ENCODE data around the gene BMP8A.
"Not testable (repeated sequence)": the region's sequence is repeated elsewhere in the genome, so short reads cannot be mapped to it uniquely, and the experiment has no call there.

The BMP8A gene

DNA sequence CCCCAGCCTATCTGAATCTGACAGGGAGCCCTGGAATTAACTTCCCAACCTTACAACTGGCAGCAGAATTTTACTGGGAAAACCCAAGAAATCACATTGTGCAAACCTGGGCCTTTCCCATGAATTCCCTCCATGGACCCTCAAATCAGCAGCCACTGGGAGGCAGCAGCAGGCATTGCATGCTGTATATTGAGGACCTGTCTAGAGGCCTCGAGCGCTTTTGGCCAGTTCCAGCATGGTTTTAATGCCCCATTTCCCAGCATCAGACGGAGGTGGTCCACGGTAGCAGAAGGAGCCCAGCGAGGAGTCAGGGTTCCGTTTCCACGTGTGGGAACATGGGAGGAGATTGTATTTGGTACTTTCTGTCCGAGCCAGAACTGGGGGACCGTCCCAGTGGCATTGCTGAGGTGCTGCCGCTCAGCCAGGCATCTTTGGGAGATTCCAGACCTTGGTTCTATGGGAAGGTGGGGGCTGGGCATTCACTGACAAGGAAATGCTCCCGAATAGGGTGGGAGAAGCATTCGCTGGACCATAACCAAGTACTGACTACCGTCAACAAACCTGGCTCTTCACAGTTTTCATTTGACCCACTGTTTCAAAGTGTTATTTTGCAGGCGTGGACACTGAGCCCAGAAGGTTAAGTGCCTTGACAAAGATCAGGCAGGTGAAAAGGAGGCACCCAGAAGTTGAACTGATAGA is 15.9 kb downstream of the BMP8A start:
- Histone ChIP-seq H3K4me3 (ENCODE audit: extremely low read depth, insufficient read depth, low read length, poor library complexity, severe bottlenecking) (no peak overlapping the region), H3K4me1 (ENCODE audit: control insufficient read depth, insufficient read depth, low read length, poor library complexity, severe bottlenecking) (peaks cover 3% of the 10 kb centered on the region), H3K27ac (ENCODE audit: low read depth, low read length, severe bottlenecking) (no peak overlapping the region), H3K36me3 (ENCODE audit: control insufficient read depth, insufficient read depth, low read length) (no peaks in the 10 kb centered on the region), H3K9me3 (ENCODE audit: control insufficient read depth, low read length) (no peaks in the 10 kb centered on the region)
- WGBS, 2 experiments (ENCODE audit: insufficient coverage in 2 of 2), result 71% methylated on average over 11 to 13 of the region's 14 CpGs

DNA sequence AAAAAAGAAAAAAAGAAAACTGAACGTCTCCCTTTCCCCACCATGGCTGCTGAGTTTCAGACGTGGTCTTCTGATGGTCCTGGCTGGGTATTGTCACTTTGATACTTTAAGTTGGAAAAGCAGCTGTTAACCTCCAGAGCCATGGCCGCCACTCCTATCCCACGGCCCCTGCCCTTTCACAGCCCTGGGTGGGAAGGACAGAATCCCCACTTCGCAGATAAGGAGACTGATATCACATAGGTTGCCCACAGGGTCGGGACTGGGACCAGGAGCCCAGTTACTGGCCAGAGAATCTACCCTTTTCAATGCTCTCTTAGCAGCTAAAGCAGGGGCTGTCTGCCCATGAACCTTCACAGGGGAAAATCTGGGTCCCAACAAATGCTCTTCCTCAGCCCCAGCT is 16.8 kb downstream of the BMP8A start:
- Histone ChIP-seq H3K27ac (ENCODE audit: low read depth, low read length, severe bottlenecking) (no peak overlapping the region), H3K4me1 (ENCODE audit: control insufficient read depth, insufficient read depth, low read length, poor library complexity, severe bottlenecking) (peaks cover 3% of the 10 kb centered on the region), H3K36me3 (ENCODE audit: control insufficient read depth, insufficient read depth, low read length) (no peaks in the 10 kb centered on the region), H3K4me3 (ENCODE audit: extremely low read depth, insufficient read depth, low read length, poor library complexity, severe bottlenecking) (no peak overlapping the region), H3K9me3 (ENCODE audit: control insufficient read depth, low read length) (no peaks in the 10 kb centered on the region)
- WGBS, 2 experiments (ENCODE audit: insufficient coverage in 2 of 2), result 67 to 94% methylated on average over 1 to 3 of the region's 6 CpGs

GRCh38 chr1:39508857-39509305 is 17.4 kb downstream of the BMP8A start:
- no peaks in the 10 kb centered on the region for H3K9me3 ChIP-seq (ENCODE audit: control insufficient read depth, low read length)
- H3K4me1 ChIP-seq (ENCODE audit: control insufficient read depth, insufficient read depth, low read length, poor library complexity, severe bottlenecking), result peaks cover 3% of the 10 kb centered on the region
- H3K4me3 ChIP-seq (ENCODE audit: extremely low read depth, insufficient read depth, low read length, poor library complexity, severe bottlenecking), result no peak overlapping the region
- no peaks in the 10 kb centered on the region for H3K36me3 ChIP-seq (ENCODE audit: control insufficient read depth, insufficient read depth, low read length)
- no peak overlapping the region for H3K27ac ChIP-seq (ENCODE audit: low read depth, low read length, severe bottlenecking)
- WGBS, 2 experiments (ENCODE audit: insufficient coverage in 2 of 2), result 88 to 91% methylated on average over 7 to 11 of the region's 11 CpGs

GRCh38 chr1:39509360-39510009 is 18.0 kb downstream of the BMP8A start:
- no peaks in the 10 kb centered on the region for H3K9me3 ChIP-seq (ENCODE audit: control insufficient read depth, low read length)
- no peaks in the 10 kb centered on the region for H3K36me3 ChIP-seq (ENCODE audit: control insufficient read depth, insufficient read depth, low read length)
- WGBS, 2 experiments (ENCODE audit: insufficient coverage in 2 of 2), result 91 to 93% methylated on average over 6 to 17 of the region's 22 CpGs
- H3K27ac ChIP-seq (ENCODE audit: low read depth, low read length, severe bottlenecking), result no peak overlapping the region
- H3K4me3 ChIP-seq (ENCODE audit: extremely low read depth, insufficient read depth, low read length, poor library complexity, severe bottlenecking), result no peak overlapping the region
- peaks cover 3% of the 10 kb centered on the region for H3K4me1 ChIP-seq (ENCODE audit: control insufficient read depth, insufficient read depth, low read length, poor library complexity, severe bottlenecking)

DNA sequence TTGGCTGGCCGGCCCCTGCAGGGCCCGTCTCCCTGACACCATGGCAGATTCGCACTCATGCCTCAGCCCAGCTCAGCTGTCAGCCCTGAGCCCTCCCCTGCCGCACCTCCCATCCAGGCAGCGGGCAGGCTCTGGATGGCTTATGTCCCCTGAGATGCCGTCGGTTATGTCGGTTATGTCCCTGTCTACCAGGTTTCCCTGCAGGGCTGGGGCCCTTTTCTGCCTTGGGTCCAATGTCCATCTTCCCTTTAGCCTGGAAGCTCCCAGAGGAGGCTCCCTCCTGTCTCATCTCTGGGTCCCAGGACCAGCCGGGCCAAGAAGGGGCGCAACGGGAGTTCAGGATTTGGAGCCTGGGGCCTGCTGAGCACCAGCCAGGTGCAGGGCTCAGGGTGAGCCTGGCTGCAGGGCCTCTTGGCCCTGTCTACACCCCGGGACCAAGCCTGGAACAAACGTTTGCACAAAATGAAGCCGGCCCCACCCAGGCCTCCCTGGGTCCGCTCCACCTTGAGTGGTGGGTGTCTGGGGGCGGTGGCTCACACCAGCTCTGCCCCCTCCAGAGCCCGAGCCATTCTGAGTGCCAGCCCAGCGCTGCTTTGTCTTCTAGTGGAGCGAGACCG is 19.2 kb downstream of the BMP8A start:
- not testable (repeated sequence) for H3K27ac ChIP-seq (ENCODE audit: low read depth, low read length, severe bottlenecking); H3K9me3 ChIP-seq (ENCODE audit: control insufficient read depth, low read length); H3K4me1 ChIP-seq (ENCODE audit: control insufficient read depth, insufficient read depth, low read length, poor library complexity, severe bottlenecking); H3K4me3 ChIP-seq (ENCODE audit: extremely low read depth, insufficient read depth, low read length, poor library complexity, severe bottlenecking); H3K36me3 ChIP-seq (ENCODE audit: control insufficient read depth, insufficient read depth, low read length)
- WGBS, 2 experiments (ENCODE audit: insufficient coverage in 2 of 2), result 95 to 96% methylated on average over 9 to 12 of the region's 20 CpGs

- no CpG with 5 or more reads among the region's 13 CpGs for WGBS, 2 experiments (ENCODE audit: insufficient coverage in 2 of 2)
- H3K4me1 ChIP-seq (ENCODE audit: control insufficient read depth, insufficient read depth, low read length, poor library complexity, severe bottlenecking); H3K27ac ChIP-seq (ENCODE audit: low read depth, low read length, severe bottlenecking); H3K9me3 ChIP-seq (ENCODE audit: control insufficient read depth, low read length); H3K4me3 ChIP-seq (ENCODE audit: extremely low read depth, insufficient read depth, low read length, poor library complexity, severe bottlenecking); H3K36me3 ChIP-seq (ENCODE audit: control insufficient read depth, insufficient read depth, low read length): not testable (repeated sequence)
Measured at GRCh38 chr1:39511477-39511876, 20.0 kb downstream of the BMP8A start.

DNA sequence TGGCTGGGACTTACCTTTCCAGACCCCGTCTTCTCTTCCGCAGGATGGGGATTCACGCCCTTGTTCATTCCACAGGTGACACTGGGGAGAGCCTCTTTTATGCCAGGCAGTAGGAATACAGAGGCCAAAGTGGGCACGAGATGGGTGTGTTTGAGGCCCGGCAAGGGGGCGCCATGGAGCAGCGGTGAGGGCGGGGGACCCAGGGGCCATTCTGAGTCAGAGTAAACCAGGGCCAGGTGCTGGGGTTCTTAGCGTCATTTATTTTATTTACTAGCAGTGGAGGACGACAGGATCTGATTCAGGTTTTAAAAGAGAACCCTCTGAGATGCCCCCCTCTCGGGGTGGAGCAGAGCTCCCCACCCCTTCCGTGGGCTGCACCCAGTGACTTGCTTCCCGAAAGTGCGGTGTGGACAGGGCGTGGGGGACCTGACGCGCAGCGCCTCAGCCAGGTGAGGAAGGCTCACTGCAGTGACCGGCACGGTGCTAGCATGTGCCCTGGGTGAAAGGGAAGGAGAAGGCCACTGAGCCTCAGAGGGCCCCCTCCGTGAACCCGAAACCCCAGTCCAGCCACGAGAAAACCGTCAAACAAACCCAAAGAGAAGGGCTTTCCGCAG is 20.9 kb downstream of the BMP8A start:
- WGBS, 2 experiments (ENCODE audit: insufficient coverage in 2 of 2), result no CpG with 5 or more reads among the region's 25 CpGs
- not testable (repeated sequence) for H3K27ac ChIP-seq (ENCODE audit: low read depth, low read length, severe bottlenecking); H3K4me3 ChIP-seq (ENCODE audit: extremely low read depth, insufficient read depth, low read length, poor library complexity, severe bottlenecking); H3K4me1 ChIP-seq (ENCODE audit: control insufficient read depth, insufficient read depth, low read length, poor library complexity, severe bottlenecking); H3K36me3 ChIP-seq (ENCODE audit: control insufficient read depth, insufficient read depth, low read length); H3K9me3 ChIP-seq (ENCODE audit: control insufficient read depth, low read length)

GRCh38 chr1:39514710-39515124 is 23.3 kb downstream of the BMP8A start:
- 20% methylated on average over 1 of the region's 46 CpGs; no CpG with 5 or more reads in 1 of the 2 experiments for WGBS, 2 experiments (ENCODE audit: insufficient coverage in 2 of 2)
- H3K9me3 ChIP-seq (ENCODE audit: control insufficient read depth, low read length); H3K4me1 ChIP-seq (ENCODE audit: control insufficient read depth, insufficient read depth, low read length, poor library complexity, severe bottlenecking); H3K36me3 ChIP-seq (ENCODE audit: control insufficient read depth, insufficient read depth, low read length); H3K27ac ChIP-seq (ENCODE audit: low read depth, low read length, severe bottlenecking): not testable (repeated sequence)
- peak overlapping the region; percentile 11 for H3K4me3 ChIP-seq (ENCODE audit: extremely low read depth, insufficient read depth, low read length, poor library complexity, severe bottlenecking)

DNA sequence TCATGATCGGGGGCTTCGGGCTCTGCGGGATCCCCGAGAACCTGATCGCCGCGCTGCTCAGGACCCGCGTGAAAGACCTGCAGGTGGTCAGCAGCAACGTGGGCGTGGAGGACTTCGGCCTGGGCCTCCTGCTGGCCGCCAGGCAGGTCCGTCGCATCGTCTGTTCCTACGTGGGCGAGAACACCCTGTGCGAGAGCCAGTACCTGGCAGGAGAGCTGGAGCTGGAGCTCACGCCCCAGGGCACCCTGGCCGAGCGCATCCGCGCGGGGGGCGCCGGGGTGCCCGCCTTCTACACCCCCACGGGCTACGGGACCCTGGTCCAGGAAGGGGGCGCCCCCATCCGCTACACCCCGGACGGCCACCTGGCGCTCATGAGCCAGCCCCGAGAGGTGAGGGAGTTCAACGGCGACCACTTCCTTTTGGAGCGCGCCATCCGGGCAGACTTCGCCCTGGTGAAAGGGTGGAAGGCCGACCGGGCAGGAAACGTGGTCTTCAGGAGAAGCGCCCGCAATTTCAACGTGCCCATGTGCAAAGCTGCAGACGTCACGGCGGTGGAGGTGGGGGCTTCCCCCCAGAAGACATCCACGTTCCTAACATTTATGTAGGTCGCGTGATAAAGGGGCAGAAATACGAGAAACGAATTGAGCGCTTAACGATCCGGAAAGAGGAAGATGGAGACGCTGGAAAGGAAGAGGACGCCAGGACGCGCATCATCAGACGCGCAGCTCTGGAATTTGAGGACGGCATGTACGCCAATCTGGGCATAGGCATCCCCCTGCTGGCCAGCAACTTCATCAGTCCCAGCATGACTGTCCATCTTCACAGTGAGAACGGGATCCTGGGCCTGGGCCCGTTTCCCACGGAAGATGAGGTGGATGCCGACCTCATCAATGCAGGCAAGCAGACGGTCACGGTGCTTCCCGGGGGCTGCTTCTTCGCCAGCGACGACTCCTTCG is 24.0 kb downstream of the BMP8A start:
- not testable (repeated sequence) for H3K36me3 ChIP-seq (ENCODE audit: control insufficient read depth, insufficient read depth, low read length); H3K9me3 ChIP-seq (ENCODE audit: control insufficient read depth, low read length); H3K4me3 ChIP-seq (ENCODE audit: extremely low read depth, insufficient read depth, low read length, poor library complexity, severe bottlenecking); H3K4me1 ChIP-seq (ENCODE audit: control insufficient read depth, insufficient read depth, low read length, poor library complexity, severe bottlenecking); H3K27ac ChIP-seq (ENCODE audit: low read depth, low read length, severe bottlenecking)
- 72 to 90% methylated on average over 4 to 14 of the region's 78 CpGs for WGBS, 2 experiments (ENCODE audit: insufficient coverage in 2 of 2)

DNA sequence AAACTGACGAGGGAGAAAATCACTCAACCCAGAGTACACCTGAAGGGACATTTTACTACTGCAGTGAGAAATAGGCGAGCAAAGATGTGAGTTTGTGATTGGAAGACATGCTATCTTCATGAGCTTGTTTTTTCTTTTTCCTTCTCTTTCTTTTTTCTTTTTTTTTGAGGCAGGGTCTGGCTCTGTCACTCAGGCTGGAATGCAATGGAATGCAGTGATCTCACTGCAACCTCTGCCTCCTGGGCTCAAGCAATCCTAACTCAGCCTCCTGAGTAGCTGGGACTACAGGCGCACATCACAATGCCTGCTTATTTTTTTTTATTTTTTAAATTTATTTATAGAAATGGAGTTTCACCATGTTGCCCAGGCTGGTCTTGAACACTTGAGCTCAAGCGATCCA is 25.4 kb downstream of the BMP8A start:
- H3K4me3 ChIP-seq (ENCODE audit: extremely low read depth, insufficient read depth, low read length, poor library complexity, severe bottlenecking); H3K4me1 ChIP-seq (ENCODE audit: control insufficient read depth, insufficient read depth, low read length, poor library complexity, severe bottlenecking); H3K36me3 ChIP-seq (ENCODE audit: control insufficient read depth, insufficient read depth, low read length); H3K27ac ChIP-seq (ENCODE audit: low read depth, low read length, severe bottlenecking); H3K9me3 ChIP-seq (ENCODE audit: control insufficient read depth, low read length): not testable (repeated sequence)
- no CpG with 5 or more reads among the region's 4 CpGs for WGBS, 2 experiments (ENCODE audit: insufficient coverage in 2 of 2)
